H1 (cell line): ENCODE measurements around the gene TNS1. TPM values are rescaled to one million over a fixed set of nuclear protein-coding genes. Genes with fewer than 3 reads are reported as not detected.

Experiments
- CTCF ChIA-PET: fragments of 300-600 bp; sonication (Branson Sonifier 250); formaldehyde crosslinking; loops from one replicate; lab custom pipeline; 2021; ENCODE audit not compliant: partially characterized antibody; lab: Charles Lee
- POLR2A ChIA-PET: fragments of 300-600 bp; sonication (Branson Sonifier 250); formaldehyde crosslinking; loops from one replicate; lab custom pipeline; 2021; ENCODE audit warnings: inconsistent platforms; ENCODE audit not compliant: partially characterized antibody; lab: Charles Lee
- DNase-seq, 2 experiments: peaks; one replicate each; pipeline versions ENCODE4 v3.0.0 to v3.0.0-alpha.2; 2010 to 2022; ENCODE audit warnings: low spot score in 2 of 2, low read depth in 1 of 2, mixed read lengths in 1 of 2
- FAIRE-seq: peaks from 2 replicates; lab custom pipeline; 2011; peaks lifted over from hg19 to GRCh38; lab: Jason Lieb, UNC
- H2AFZ ChIP-seq: 2 replicates; pipeline ENCODE4 v1.8.1; 2012; ENCODE audit warnings: low read length, inconsistent platforms
- H2AK5ac ChIP-seq: 2 replicates; pipeline ENCODE4 v1.6.1; 2013; ENCODE audit warnings: low read depth, low read length
- H2BK120ac ChIP-seq: replicated peaks from 2 replicates; pipeline ENCODE3; 2013; ENCODE audit warnings: low read depth, low read length, inconsistent platforms
- H2BK12ac ChIP-seq: 2 replicates; pipeline ENCODE4 v1.6.1; 2013; ENCODE audit warnings: low read depth, low read length
- H2BK15ac ChIP-seq: 2 replicates; pipeline ENCODE4 v1.6.1; 2013; ENCODE audit warnings: low read length
- H2BK20ac ChIP-seq: 2 replicates; pipeline ENCODE4 v1.6.1; 2013; ENCODE audit warnings: low read length
- H2BK5ac ChIP-seq: 2 replicates; pipeline ENCODE4 v1.6.1; 2013; ENCODE audit warnings: low read depth, low read length
- H3K14ac ChIP-seq: 2 replicates; pipeline ENCODE4 v1.6.1; 2013; ENCODE audit warnings: inconsistent platforms; ENCODE audit not compliant: insufficient read length
- H3K18ac ChIP-seq: 2 replicates; pipeline ENCODE4 v1.6.1; 2013; ENCODE audit warnings: low read length; ENCODE audit errors: extremely low read depth
- H3K23ac ChIP-seq: 2 replicates; pipeline ENCODE4 v1.6.1; 2013; ENCODE audit warnings: inconsistent platforms; ENCODE audit not compliant: insufficient read length
- H3K23me2 ChIP-seq: 2 replicates; pipeline ENCODE4 v1.6.1; 2013; ENCODE audit warnings: low read depth, low read length
- H3K27ac ChIP-seq: 2 replicates; pipeline ENCODE4 v1.6.1; 2011; ENCODE audit warnings: low read depth, low read length, inconsistent platforms
- H3K27me3 ChIP-seq, 4 experiments: replicated peaks in 1 of 4; 1 replicate in 1 of 4; 2 replicates in 3 of 4; pipeline versions ENCODE4 v1.6.1 to v1.8.1; 2011 to 2013; ENCODE audit warnings: low read length in 3 of 4, mild to moderate bottlenecking in 3 of 4, inconsistent platforms in 2 of 4, mixed read lengths in 2 of 4, moderate library complexity in 1 of 4; ENCODE audit not compliant: control insufficient read depth in 3 of 4, insufficient read depth in 3 of 4; ENCODE audit errors: extremely low read depth in 1 of 4
- H3K36me3 ChIP-seq, 4 experiments: 2 replicates each; pipeline versions ENCODE4 v1.6.1 to v1.8.1; 2011 to 2013; ENCODE audit warnings: mild to moderate bottlenecking in 4 of 4, low read length in 3 of 4, moderate library complexity in 2 of 4, control low read depth in 1 of 4, inconsistent platforms in 1 of 4; ENCODE audit not compliant: insufficient read depth in 4 of 4, control insufficient read depth in 2 of 4
- H3K4ac ChIP-seq: replicated peaks from 2 replicates; pipeline ENCODE3; 2013; ENCODE audit warnings: low read length, low read depth, mixed read lengths, inconsistent platforms; ENCODE audit not compliant: insufficient read length
- H3K4me1 ChIP-seq, 4 experiments: replicated peaks in 1 of 4; 1 replicate in 1 of 4; 2 replicates in 3 of 4; pipeline versions ENCODE4 v1.6.1 to v1.8.1; 2011 to 2013; ENCODE audit warnings: low read length in 3 of 4, inconsistent platforms in 2 of 4, mixed read lengths in 1 of 4; ENCODE audit not compliant: insufficient read depth in 4 of 4, control insufficient read depth in 3 of 4
- H3K4me2 ChIP-seq, 2 experiments: 2 replicates each; pipeline versions ENCODE4 v1.6.1 to v1.8.1; 2011 to 2013; ENCODE audit warnings: low read depth in 2 of 2, low read length in 2 of 2, control low read depth in 1 of 2, inconsistent platforms in 1 of 2, mild to moderate bottlenecking in 1 of 2; ENCODE audit not compliant: insufficient read depth in 1 of 2
- H3K4me3 ChIP-seq, 4 experiments: fragments of 200-600, 300-600 bp in 1 of 4; sonication (generic), shearing (Covaris generic), sonication (Bioruptor Twin) in 1 of 4; 2 replicates each; pipeline versions ENCODE4 v1.5.1 to v1.8.1; 2011 to 2016; ENCODE audit warnings: low read length in 4 of 4, low read depth in 3 of 4, control low read depth in 2 of 4, inconsistent platforms in 2 of 4, mild to moderate bottlenecking in 2 of 4, mixed read lengths in 1 of 4, moderate library complexity in 1 of 4; ENCODE audit not compliant: insufficient read depth in 2 of 4; ENCODE audit errors: extremely low read depth in 1 of 4
- H3K56ac ChIP-seq: replicated peaks from 2 replicates; pipeline ENCODE3; 2013; ENCODE audit warnings: low read depth, mild to moderate bottlenecking, mixed read lengths, low read length, inconsistent platforms; ENCODE audit not compliant: insufficient read length
- H3K79me1 ChIP-seq: 2 replicates; pipeline ENCODE4 v1.6.1; 2013; ENCODE audit warnings: low read depth, low read length, control low read depth
- H3K79me2 ChIP-seq, 2 experiments: 2 replicates each; pipeline versions ENCODE4 v1.6.1 to v1.8.1; 2012 to 2013; ENCODE audit warnings: low read length in 2 of 2, mild to moderate bottlenecking in 2 of 2, inconsistent platforms in 1 of 2; ENCODE audit not compliant: insufficient read depth in 2 of 2, control insufficient read depth in 1 of 2
- H3K9ac ChIP-seq, 4 experiments: replicated peaks in 1 of 4; 1 replicate in 1 of 4; 2 replicates in 3 of 4; pipeline versions ENCODE4 v1.6.1 to v1.8.1; 2011 to 2013; ENCODE audit warnings: low read depth in 3 of 4, low read length in 3 of 4, control low read depth in 2 of 4, mild to moderate bottlenecking in 2 of 4, moderate library complexity in 2 of 4, inconsistent platforms in 1 of 4; ENCODE audit errors: extremely low read depth in 1 of 4
- H3K9me3 ChIP-seq, 2 experiments: 2 replicates each; pipeline versions ENCODE4 v1.6.1 to v1.8.1; 2012 to 2013; ENCODE audit warnings: mild to moderate bottlenecking in 2 of 2, moderate library complexity in 2 of 2, control low read depth in 1 of 2, inconsistent platforms in 1 of 2, low read depth in 1 of 2, low read length in 1 of 2, mixed read lengths in 1 of 2; ENCODE audit not compliant: insufficient read depth in 2 of 2
- H4K20me1 ChIP-seq, 2 experiments: replicated peaks in 1 of 2; 2 replicates each; pipeline versions ENCODE3 to v1.8.1; 2011 to 2013; ENCODE audit warnings: inconsistent platforms in 2 of 2, low read length in 2 of 2, mild to moderate bottlenecking in 1 of 2; ENCODE audit not compliant: insufficient read depth in 2 of 2, control insufficient read depth in 1 of 2
- H4K5ac ChIP-seq: 2 replicates; pipeline ENCODE4 v1.6.1; 2013; ENCODE audit warnings: low read length, low read depth, mixed read lengths, inconsistent platforms; ENCODE audit not compliant: insufficient read length
- H4K8ac ChIP-seq: 2 replicates; pipeline ENCODE4 v1.8.0; 2013; ENCODE audit warnings: mild to moderate bottlenecking, moderate library complexity, low read length, inconsistent platforms; ENCODE audit not compliant: insufficient read depth; ENCODE audit errors: extremely low read depth
- H4K91ac ChIP-seq: replicated peaks from 2 replicates; pipeline ENCODE3; 2013; ENCODE audit warnings: low read length, mixed read lengths, inconsistent platforms; ENCODE audit not compliant: insufficient read length
- ATF3 ChIP-seq: IDR thresholded peaks from 2 replicates; pipeline ENCODE4 v1.6.1; 2011; ENCODE audit warnings: low read depth, mild to moderate bottlenecking, low read length; ENCODE audit not compliant: insufficient read depth
- BACH1 ChIP-seq: IDR thresholded peaks from 2 replicates; pipeline ENCODE4 v1.6.1; 2012; ENCODE audit warnings: low read length, improper control_type of control experiment
- EZH2 ChIP-seq: fragments of 200-600 bp; sonication (generic); IDR thresholded peaks from 2 replicates; pipeline ENCODE4 v1.7.1; 2012; ENCODE audit warnings: low read depth, mild to moderate bottlenecking, moderate library complexity, low read length, inconsistent platforms; ENCODE audit not compliant: severe bottlenecking
- NANOG ChIP-seq: IDR thresholded peaks from 2 replicates; pipeline ENCODE4 v1.6.1; 2011; ENCODE audit warnings: low read length, low read depth, mild to moderate bottlenecking, inconsistent platforms; ENCODE audit not compliant: insufficient read depth, poor library complexity, severe bottlenecking
- WGBS, 2 experiments: shearing (Covaris generic) in 1 of 2; methylation state at CpG; one replicate each; pipeline versions ENCODE4 v1.1.6 to v1.1.7; 2013 to 2015; ENCODE audit warnings: low lambda C conversion rate in 2 of 2, mixed read lengths in 2 of 2, inconsistent platforms in 1 of 2, low coverage in 1 of 2, missing lambda C conversion rate in 1 of 2; ENCODE audit not compliant: insufficient replicate concordance in 2 of 2, insufficient coverage in 1 of 2, insufficient read length in 1 of 2; ENCODE audit errors: extremely low coverage in 1 of 2, missing lambda C conversion rate in 1 of 2; 5-methylcytosine and 5-hydroxymethylcytosine counted together
- polyA plus RNA-seq, 7 experiments: library from polyadenylated mRNA; depleted of rRNA in 3 of 7; stranded (reverse) in 5 of 7; unstranded in 2 of 7; fragments of >200 nt in 5 of 7; fragments of 200-250 nt in 2 of 7; gene quantifications; 1 replicate in 5 of 7; 2 replicates in 1 of 7; 4 replicates in 1 of 7; pipeline versions ENCODE4 v1.2.1 to v1.2.3, GENCODE V29; 2011 to 2013; ENCODE audit warnings: missing spikeins in 2 of 7, mixed read lengths in 2 of 7
- total RNA-seq: library from RNA; stranded (reverse); fragmentation: NEBNext Ultra II Directional; extraction: Animal tissue kit (Norgen Biotek cat#: 25700); gene quantifications from 2 replicates; pipeline ENCODE4 v1.2.1, GENCODE V29; 2021

Gene TNS1
- total and polyA plus RNA-seq, 2 of the 8 experiments (the other 6 are each of a cell fraction or from before 2014, with no cell fraction given) = 1.5 to 5.1 TPM

- Histone ChIP-seq H2BK120ac (no peak overlapping the region), H3K9me3 (no peaks in the 10 kb centered on the region), H3K27ac (no peak overlapping the region), H2AK5ac (no peak overlapping the region), H3K27me3 (peaks cover 12 to 37% (median 31%) of the 10 kb centered on the region in 4 experiments), H4K8ac (no peak overlapping the region), H3K79me2 (no peaks in the 10 kb centered on the region), H2BK5ac (no peak overlapping the region), H3K79me1 (no peaks in the 10 kb centered on the region), H2BK15ac (no peak overlapping the region)
- TF ChIP-seq NANOG (no peak), BACH1 (no peak), EZH2 (no peak), ATF3 (no peak)
- TF ChIP-seq, all 59 proteins: peak for 0
- Histone ChIP-seq H3K56ac (no peak overlapping the region), H2AFZ (no peak overlapping the region), H3K4me3 (no peak overlapping the region), H3K4me2 (no peak overlapping the region), H3K36me3 (no peaks in the 10 kb centered on the region), H3K23me2 (peaks cover 12% of the 10 kb centered on the region; the same call in 1 of the 2 replicates), H3K4ac (no peak overlapping the region), H4K5ac (no peak overlapping the region), H2BK20ac (no peak overlapping the region), H2BK12ac (no peak overlapping the region), H3K4me1 (peaks cover 0 to 15% (median 9%) of the 10 kb centered on the region in 4 experiments; a peak in 6 of 7 replicates), H4K20me1 (no peaks in the 10 kb centered on the region), H3K9ac (no peak overlapping the region), H3K23ac (no peak overlapping the region), H3K18ac (no peak overlapping the region), H3K14ac (no peak overlapping the region), H4K91ac (no peak overlapping the region)
- ChIA-PET CTCF (interaction anchor here (0.6 to 3.3 kb wide), 7 partner anchors 11 to 224 kb away, joined by 3 to 13 read pairs (median 6); partner anchors contain the start of gene TNS1), POLR2A (no interaction called here)
- DNase-seq (no peak), FAIRE-seq (no peak)
- 83% methylated on average over 2 of the region's 2 CpGs; no CpG with 5 or more reads in 1 of the 2 experiments for WGBS, 2 experiments
Observed at GRCh38 chr2:218013289-218013688, 10.5 kb upstream of the TNS1 start.
